Endothelial cell (in vitro differentiated cells): ENCODE measurements around the gene FOXN4. TPM values are rescaled to one million over a fixed set of nuclear protein-coding genes. Genes with fewer than 3 reads are reported as not detected.

ENCODE experiments used
- DNase-seq: peaks from one replicate; pipeline ENCODE4 v3.0.0; 2021; ENCODE audit warnings: low spot score
- H3K27ac Mint-ChIP-seq: one replicate; pipeline ENCODE4 v1.8.0; 2021; ENCODE audit warnings: mixed read lengths, inconsistent platforms; ENCODE audit not compliant: unreplicated experiment
- H3K27me3 Mint-ChIP-seq: one replicate; pipeline ENCODE4 v1.8.0; 2021; ENCODE audit warnings: mild to moderate bottlenecking, moderate library complexity, mixed read lengths, inconsistent platforms; ENCODE audit not compliant: unreplicated experiment
- H3K36me3 Mint-ChIP-seq: one replicate; pipeline ENCODE4 v1.8.0; 2021; ENCODE audit warnings: mild to moderate bottlenecking, low read depth, mixed read lengths, inconsistent platforms; ENCODE audit not compliant: unreplicated experiment
- H3K4me1 Mint-ChIP-seq: one replicate; pipeline ENCODE4 v1.8.0; 2021; ENCODE audit warnings: mild to moderate bottlenecking, mixed read lengths, inconsistent platforms; ENCODE audit not compliant: unreplicated experiment
- H3K4me3 Mint-ChIP-seq: one replicate; pipeline ENCODE4 v1.8.0; 2021; ENCODE audit warnings: mild to moderate bottlenecking, mixed read lengths, inconsistent platforms; ENCODE audit not compliant: unreplicated experiment
- H3K9me3 Mint-ChIP-seq: one replicate; pipeline ENCODE4 v1.8.0; 2021; ENCODE audit warnings: mixed read lengths, inconsistent platforms; ENCODE audit not compliant: unreplicated experiment
- total RNA-seq: library from RNA; stranded (reverse); fragmentation: NEBNext Ultra II Directional; extraction: Animal tissue kit (Norgen Biotek cat#: 25700); gene quantifications from one replicate; pipeline ENCODE4 v1.2.1, GENCODE V29; 2021; ENCODE audit not compliant: unreplicated experiment
- TF ChIP-seq, protein P1 (sequence below): fragments of 200-600 bp; sonication (generic); IDR thresholded peaks from one replicate; pipeline ENCODE4 v1.5.0; 2021; ENCODE audit warnings: antibody characterized with exemption; ENCODE audit not compliant: unreplicated experiment

FOXN4 gene
- total RNA-seq, 1 donor from 2014 or later: not detected

DNA sequence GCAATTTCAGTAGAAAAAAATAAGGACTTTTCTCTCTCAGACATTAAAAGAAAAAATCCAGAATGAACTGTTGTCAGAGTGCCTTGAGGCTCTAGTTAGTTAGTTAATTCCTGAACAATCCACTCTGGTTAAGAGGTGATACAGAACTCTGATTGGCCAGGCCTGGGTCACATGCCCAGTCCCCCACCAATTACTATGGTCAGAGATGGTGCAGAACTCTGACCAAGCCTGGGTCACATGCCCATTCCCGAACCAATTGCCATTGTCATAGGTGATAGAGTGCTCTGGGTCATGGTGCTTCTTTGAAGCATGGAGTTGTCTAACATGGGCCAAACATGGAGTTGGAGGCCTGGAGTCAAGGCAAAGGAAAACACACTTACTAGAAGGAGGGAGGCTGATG, 27.5 kb upstream of the FOXN4 start:
- H3K36me3 Mint-ChIP-seq: no peaks in the 10 kb centered on the region
- TF ChIP-seq, protein P1, sequence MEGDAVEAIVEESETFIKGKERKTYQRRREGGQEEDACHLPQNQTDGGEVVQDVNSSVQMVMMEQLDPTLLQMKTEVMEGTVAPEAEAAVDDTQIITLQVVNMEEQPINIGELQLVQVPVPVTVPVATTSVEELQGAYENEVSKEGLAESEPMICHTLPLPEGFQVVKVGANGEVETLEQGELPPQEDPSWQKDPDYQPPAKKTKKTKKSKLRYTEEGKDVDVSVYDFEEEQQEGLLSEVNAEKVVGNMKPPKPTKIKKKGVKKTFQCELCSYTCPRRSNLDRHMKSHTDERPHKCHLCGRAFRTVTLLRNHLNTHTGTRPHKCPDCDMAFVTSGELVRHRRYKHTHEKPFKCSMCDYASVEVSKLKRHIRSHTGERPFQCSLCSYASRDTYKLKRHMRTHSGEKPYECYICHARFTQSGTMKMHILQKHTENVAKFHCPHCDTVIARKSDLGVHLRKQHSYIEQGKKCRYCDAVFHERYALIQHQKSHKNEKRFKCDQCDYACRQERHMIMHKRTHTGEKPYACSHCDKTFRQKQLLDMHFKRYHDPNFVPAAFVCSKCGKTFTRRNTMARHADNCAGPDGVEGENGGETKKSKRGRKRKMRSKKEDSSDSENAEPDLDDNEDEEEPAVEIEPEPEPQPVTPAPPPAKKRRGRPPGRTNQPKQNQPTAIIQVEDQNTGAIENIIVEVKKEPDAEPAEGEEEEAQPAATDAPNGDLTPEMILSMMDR: no peak
- H3K4me3 Mint-ChIP-seq: no peak overlapping the region
- no peak overlapping the region for H3K27ac Mint-ChIP-seq
- H3K27me3 Mint-ChIP-seq: peaks cover 2% of the 10 kb centered on the region
- DNase-seq: no peak
- H3K4me1 Mint-ChIP-seq: no peaks in the 10 kb centered on the region
- H3K9me3 Mint-ChIP-seq: no peaks in the 10 kb centered on the region

DNA sequence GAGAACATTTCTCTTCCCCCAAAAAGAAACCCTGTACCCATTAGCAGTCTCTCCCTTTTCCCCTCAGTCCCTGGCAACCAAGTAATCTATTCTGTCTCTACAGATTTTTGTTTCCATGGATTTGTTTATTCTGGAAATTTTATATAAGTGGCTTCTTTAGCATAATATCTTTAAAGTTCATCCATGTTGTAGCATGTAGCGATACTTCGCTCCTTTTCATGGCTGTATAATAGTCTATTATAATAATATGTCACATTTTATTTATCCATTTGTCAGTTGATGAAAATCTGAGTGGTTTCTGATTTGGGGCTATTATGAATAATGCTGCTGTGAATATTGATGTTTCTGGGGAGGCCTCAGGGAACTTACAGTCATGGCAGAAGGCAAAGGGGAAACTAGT, 25.8 kb upstream of the FOXN4 start:
- H3K36me3 Mint-ChIP-seq: no peaks in the 10 kb centered on the region
- H3K4me3 Mint-ChIP-seq: no peak overlapping the region
- TF ChIP-seq, protein P1: no peak
- no peak for DNase-seq
- H3K27ac Mint-ChIP-seq: no peak overlapping the region
- H3K27me3 Mint-ChIP-seq: peaks cover 2% of the 10 kb centered on the region
- H3K9me3 Mint-ChIP-seq: no peaks in the 10 kb centered on the region
- H3K4me1 Mint-ChIP-seq: no peaks in the 10 kb centered on the region

DNA sequence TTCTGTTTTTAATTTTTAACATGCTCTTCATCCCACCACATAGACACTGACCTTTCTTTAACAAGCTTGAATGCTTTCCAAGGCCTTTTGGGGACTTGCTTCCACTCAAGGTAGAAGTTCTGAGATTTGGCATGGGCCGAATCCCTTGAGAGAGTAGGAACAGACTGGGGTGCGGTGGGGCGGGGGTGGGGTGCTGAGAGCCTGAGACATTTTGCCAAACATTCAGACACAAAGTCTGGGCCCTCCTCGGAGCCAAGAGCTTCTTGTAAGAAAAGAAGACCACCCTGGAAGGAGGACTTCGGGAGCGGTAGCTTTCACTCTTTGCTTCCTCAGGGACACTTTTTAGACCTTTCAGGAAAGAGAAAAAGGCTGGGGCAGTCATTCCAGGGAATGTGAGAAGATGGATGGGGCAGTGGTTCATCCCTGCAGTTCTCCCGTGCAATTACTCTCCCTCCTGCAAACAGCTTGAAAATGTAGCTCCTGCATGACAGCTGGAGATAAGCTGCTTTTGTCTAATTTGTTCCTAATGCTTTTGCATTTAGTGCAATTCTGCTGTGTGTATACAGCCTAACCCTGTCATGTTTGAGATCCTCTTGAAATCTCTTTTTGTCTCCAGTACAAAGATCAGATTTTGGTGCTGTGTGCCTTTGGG, 22.3 kb upstream of the FOXN4 start:
- no peaks in the 10 kb centered on the region for H3K4me1 Mint-ChIP-seq
- no peaks in the 10 kb centered on the region for H3K27me3 Mint-ChIP-seq
- no peaks in the 10 kb centered on the region for H3K9me3 Mint-ChIP-seq
- H3K36me3 Mint-ChIP-seq: no peaks in the 10 kb centered on the region
- no peak for DNase-seq
- H3K27ac Mint-ChIP-seq: no peak overlapping the region
- TF ChIP-seq, protein P1: no peak
- no peak overlapping the region for H3K4me3 Mint-ChIP-seq

DNA sequence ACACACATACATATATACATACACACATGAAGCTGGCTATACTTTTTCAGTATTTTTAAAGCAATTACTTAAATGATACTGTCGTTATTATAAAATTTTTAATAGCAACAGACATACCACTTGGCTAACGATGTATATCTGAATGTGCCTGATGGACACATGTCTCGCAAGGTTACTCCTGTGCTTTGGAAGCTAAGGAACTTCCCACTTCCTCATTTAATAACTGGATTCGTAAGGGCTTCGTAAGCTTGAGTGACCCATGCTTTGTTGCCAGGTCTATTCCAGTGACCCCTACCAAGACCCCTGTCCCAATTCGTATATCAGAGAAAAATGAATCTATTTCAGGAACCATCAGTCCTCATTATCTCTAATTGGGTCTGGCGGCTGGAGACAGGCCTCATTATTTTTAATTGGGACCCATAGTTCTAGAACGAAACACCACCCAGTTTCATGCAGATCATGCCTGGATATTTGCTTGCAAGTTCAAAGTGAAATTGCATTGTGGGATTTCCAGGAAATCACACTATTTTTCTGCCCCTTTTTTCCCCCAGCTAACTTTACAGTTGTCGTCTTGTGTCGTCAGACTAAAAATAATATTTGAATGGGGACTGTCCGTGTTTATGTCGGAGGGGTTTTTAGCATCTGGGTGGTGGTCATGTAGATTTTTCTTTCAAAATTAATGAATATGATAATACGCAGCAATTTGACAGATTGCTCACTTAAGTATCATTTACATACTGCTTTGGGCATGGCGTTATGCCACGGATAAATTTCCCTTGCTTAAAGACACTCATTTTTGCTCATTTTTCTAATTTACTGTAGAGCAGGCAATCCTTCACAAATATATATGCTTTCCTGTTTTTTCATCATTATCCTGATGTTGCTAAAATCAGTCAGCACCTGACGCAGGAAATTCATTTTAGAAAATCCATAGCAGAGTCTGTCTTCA, 21.5 kb upstream of the FOXN4 start:
- H3K9me3 Mint-ChIP-seq: no peaks in the 10 kb centered on the region
- H3K4me1 Mint-ChIP-seq: no peaks in the 10 kb centered on the region
- H3K4me3 Mint-ChIP-seq: no peak overlapping the region
- H3K36me3 Mint-ChIP-seq: no peaks in the 10 kb centered on the region
- no peak for DNase-seq
- H3K27ac Mint-ChIP-seq: no peak overlapping the region
- no peaks in the 10 kb centered on the region for H3K27me3 Mint-ChIP-seq
- TF ChIP-seq, protein P1: no peak

GRCh38 chr12:109329686-109330085, 20.6 kb upstream of the FOXN4 start:
- TF ChIP-seq, protein P1: no peak
- H3K27me3 Mint-ChIP-seq: no peaks in the 10 kb centered on the region
- no peak overlapping the region for H3K4me3 Mint-ChIP-seq
- no peaks in the 10 kb centered on the region for H3K9me3 Mint-ChIP-seq
- no peak for DNase-seq
- no peak overlapping the region for H3K27ac Mint-ChIP-seq
- H3K4me1 Mint-ChIP-seq: no peaks in the 10 kb centered on the region
- no peaks in the 10 kb centered on the region for H3K36me3 Mint-ChIP-seq
